K562 (cell line): ENCODE measurements around the gene LRRFIP2. TPM values are rescaled to one million over a fixed set of nuclear protein-coding genes. Genes with fewer than 3 reads are reported as not detected.

ENCODE experiments used
- ATAC-seq: fragments of 200-7000 bp; cut with Tn5 transposase; 3 replicates; pipeline ENCODE4 v1.9.1; 2020; ENCODE audit warnings: moderate library complexity
- BruUV-seq: library from RNA; stranded (reverse); fragments of 400-500 nt; replicated peaks from 2 replicates; lab custom pipeline; 2021; lab: Mats Ljungman, UMichigan
- CTCF ChIA-PET: fragments of 300-600 bp; formaldehyde crosslinking; extraction: SDS; loops from one replicate; lab custom pipeline; 2021; ENCODE audit warnings: low intra/inter-chr PET ratio; lab: Yijun Ruan, JAX
- POLR2A ChIA-PET: fragments of 300-600, 350-650 bp; sonication (Branson Sonifier 250); formaldehyde crosslinking; extraction: SDS; loops from one replicate; lab custom pipeline; 2021; ENCODE audit warnings: antibody characterized with exemption, inconsistent platforms; lab: Yijun Ruan, JAX
- DNase-seq, 4 experiments: peaks; one replicate each; pipeline versions ENCODE4 v3.0.0 to v3.0.0-alpha.2; 2011 to 2018; ENCODE audit warnings: low spot score in 3 of 4, mixed read lengths in 3 of 4; ENCODE audit errors: extremely low read depth in 1 of 4
- FAIRE-seq: peaks from 2 replicates; lab custom pipeline; 2011; peaks lifted over from hg19 to GRCh38; lab: Jason Lieb, UNC
- H2AFZ ChIP-seq: 2 replicates; pipeline ENCODE4 v1.6.0; 2011; ENCODE audit warnings: low read depth, low read length, control low read depth, inconsistent platforms
- H3K27ac ChIP-seq: fragments of 200-600 bp; 3 replicates; pipeline ENCODE4 v1.8.0; 2011; ENCODE audit warnings: low read depth, mild to moderate bottlenecking, control low read depth, inconsistent platforms, low read length, moderate library complexity, mixed read lengths; ENCODE audit errors: extremely low read depth
- H3K27me3 ChIP-seq, 2 experiments: fragments of 300-600 bp in 1 of 2; 2 replicates in 1 of 2; 3 replicates in 1 of 2; pipeline versions ENCODE4 v1.6.0 to v1.8.0; 2011; ENCODE audit warnings: inconsistent platforms in 2 of 2, low read length in 2 of 2, mild to moderate bottlenecking in 1 of 2, mixed read lengths in 1 of 2, moderate library complexity in 1 of 2; ENCODE audit not compliant: control insufficient read depth in 2 of 2, insufficient read depth in 2 of 2
- H3K36me3 ChIP-seq: fragments of 300-600 bp; 3 replicates; pipeline ENCODE4 v1.8.0; 2011; ENCODE audit warnings: mild to moderate bottlenecking, low read length, inconsistent platforms; ENCODE audit not compliant: control insufficient read depth, insufficient read depth
- H3K4me1 ChIP-seq, 2 experiments: fragments of 200-600 bp in 1 of 2; replicated peaks in 1 of 2; 2 replicates in 1 of 2; 3 replicates in 1 of 2; pipeline versions ENCODE4 v1.5.1 to v1.8.0; 2011; ENCODE audit warnings: inconsistent platforms in 2 of 2, low read length in 2 of 2, mild to moderate bottlenecking in 1 of 2, mixed read lengths in 1 of 2, moderate library complexity in 1 of 2; ENCODE audit not compliant: control insufficient read depth in 2 of 2, insufficient read depth in 2 of 2
- H3K4me2 ChIP-seq: 2 replicates; pipeline ENCODE4 v1.6.1; 2011; ENCODE audit warnings: low read length, control low read depth, inconsistent platforms, mixed read lengths; ENCODE audit not compliant: insufficient read depth
- H3K4me3 ChIP-seq: fragments of 200-600 bp; sonication (generic), shearing (Covaris generic); 2 replicates; pipeline ENCODE4 v1.5.1; 2016; ENCODE audit warnings: control low read depth, inconsistent platforms
- H3K79me2 ChIP-seq: fragments of 200-600 bp; 3 replicates; pipeline ENCODE4 v1.8.0; 2011; ENCODE audit warnings: low read length, inconsistent platforms; ENCODE audit not compliant: control insufficient read depth, insufficient read depth
- H3K9ac ChIP-seq, 2 experiments: 2 replicates each; pipeline versions ENCODE4 v1.6.0 to v1.6.1; 2011; ENCODE audit warnings: low read depth in 2 of 2, low read length in 2 of 2, control low read depth in 1 of 2, inconsistent platforms in 1 of 2, mild to moderate bottlenecking in 1 of 2, mixed read lengths in 1 of 2; ENCODE audit not compliant: insufficient read depth in 1 of 2
- H3K9me1 ChIP-seq: one replicate; pipeline ENCODE4 v1.6.0; 2011; ENCODE audit warnings: inconsistent platforms, mild to moderate bottlenecking, low read length, moderate library complexity; ENCODE audit not compliant: control insufficient read depth, insufficient read depth
- H3K9me3 ChIP-seq: replicated peaks from 2 replicates; pipeline ENCODE4 v1.5.1; 2011; ENCODE audit warnings: low read depth, low read length, inconsistent platforms; ENCODE audit not compliant: control insufficient read depth, insufficient read depth
- H4K20me1 ChIP-seq: replicated peaks from 2 replicates; pipeline ENCODE4 v1.6.1; 2011; ENCODE audit warnings: low read length, inconsistent platforms, mixed read lengths; ENCODE audit not compliant: control insufficient read depth, insufficient read depth
- MXI1 ChIP-seq: IDR thresholded peaks from 2 replicates; pipeline ENCODE4 v1.6.1; 2011; ENCODE audit warnings: low read depth, mild to moderate bottlenecking, improper control_type of control experiment, low read length
- ZSCAN32 ChIP-seq: fragments of 450-650 bp; formaldehyde crosslinking; IDR thresholded peaks from 2 replicates; pipeline ENCODE4 v1.4.0; 2020; ENCODE audit warnings: mild to moderate bottlenecking, moderate library complexity
- ZZZ3 ChIP-seq: fragments of 450-650 bp; IDR thresholded peaks from 2 replicates; pipeline ENCODE4 v1.6.1; 2016; ENCODE audit warnings: antibody characterized with exemption, mild to moderate bottlenecking, moderate library complexity
- WGBS: fragments of 100-300 bp; shearing (Covaris generic); methylation state at CpG from one replicate; pipeline ENCODE4 v1.1.6; 2016; ENCODE audit warnings: low coverage, mixed read lengths; ENCODE audit not compliant: insufficient coverage; ENCODE audit errors: missing lambda C conversion rate; 5-methylcytosine and 5-hydroxymethylcytosine counted together
- in situ Hi-C: fragments of 300-500 bp; cut with MboI; formaldehyde crosslinking; loops from 4 replicates; pipeline ENCODE4 v1.15.0; 2018; ENCODE audit warnings: inconsistent platforms, mixed read lengths
- intact Hi-C: fragments of 100-400 bp; cut with micrococcal nuclease; formaldehyde crosslinking; loops from 2 replicates; pipeline ENCODE4 v1.14.2; 2022
- polyA plus RNA-seq, 8 experiments: library from polyadenylated mRNA; depleted of rRNA in 4 of 8; stranded (reverse) in 5 of 8; unstranded in 3 of 8; fragments of >200 nt; fragmentation: Nextera tagmentation in 2 of 8; fragmentation: Illumina TruSeq in 1 of 8; extraction: Ambion mirVana in 2 of 8; extraction: Trizol in 1 of 8; gene quantifications; 2 replicates each; pipeline versions ENCODE4 v1.2.1 to v1.2.3, GENCODE V29; 2011 to 2014; ENCODE audit warnings: inconsistent platforms in 1 of 8, missing spikeins in 1 of 8
- total RNA-seq, 7 experiments: library from RNA; depleted of rRNA in 6 of 7; stranded (reverse); fragments of >200 nt in 6 of 7; fragmentation: Illumina TruSeq in 2 of 7; extraction: Trizol in 2 of 7; gene quantifications; 2 replicates each; pipeline versions ENCODE4 v1.2.1 to v1.2.3, GENCODE V29; 2011 to 2021; ENCODE audit warnings: low replicate concordance in 1 of 7
- TF ChIP-seq, protein P1 (sequence below): fragments of 250-450 bp; sonication (Bioruptor Pico); IDR thresholded peaks from 2 replicates; pipeline ENCODE4 v1.5.1; 2021; ENCODE audit warnings: mild to moderate bottlenecking
- TF ChIP-seq, protein P2 (sequence below): fragments of 250-450 bp; sonication (Bioruptor Pico); IDR thresholded peaks from 2 replicates; pipeline ENCODE4 v1.5.0; 2021; ENCODE audit warnings: mild to moderate bottlenecking, borderline replicate concordance

LRRFIP2 gene
- total and polyA plus RNA-seq, 9 of the 15 experiments (the other 6 are each of a cell fraction or from before 2014, with no cell fraction given), result 9.9 to 53.9 (median 42.7) TPM

DNA sequence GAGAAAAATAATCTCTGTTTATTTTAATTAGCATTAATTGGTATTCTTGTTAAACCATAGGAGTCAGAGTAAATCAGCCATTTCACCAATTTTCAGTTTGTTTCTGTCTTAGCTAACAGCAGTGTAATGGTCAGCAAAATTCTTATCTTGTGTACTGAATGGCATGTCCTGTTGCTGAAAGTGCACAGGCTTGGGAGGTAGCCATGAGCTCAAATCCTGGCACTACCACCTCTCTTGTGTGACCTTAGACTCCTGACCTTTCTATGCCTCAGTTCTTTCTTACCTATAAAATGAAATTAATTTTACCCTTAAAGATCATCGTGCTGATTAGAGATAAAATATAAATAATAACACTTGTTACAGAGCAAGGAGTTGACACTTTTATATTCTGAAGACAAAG is 145.3 kb downstream of the LRRFIP2 start:
- Histone ChIP-seq H3K27me3 (no peaks in the 10 kb centered on the region), H3K9me1 (no peaks in the 10 kb centered on the region), H2AFZ (no peak overlapping the region), H3K79me2 (0 out of 3 replicates have a peak, but pooled peaks cover 2% of the 10 kb centered on the region), H3K4me3 (no peak overlapping the region), H3K4me1 (peaks cover 4 to 8% of the 10 kb centered on the region in 2 experiments; a peak in 3 of 5 replicates), H3K4me2 (no peak overlapping the region), H3K27ac (no peak overlapping the region), H4K20me1 (no peaks in the 10 kb centered on the region), H3K9me3 (no peaks in the 10 kb centered on the region), H3K9ac (no peak overlapping the region), H3K36me3 (peaks cover 93% of the 10 kb centered on the region)
- BruUV-seq, result no TSS peak
- DNase-seq (no peak), ATAC-seq (no peak), FAIRE-seq (no peak)
- WGBS, result 96% methylated on average over 1 of the region's 1 CpG
- ChIA-PET POLR2A (interaction anchor here (0.5 to 2.0 kb wide), 8 partner anchors 9 to 302 kb away, joined by 3 to 7 read pairs (median 4); partner anchors contain the start of genes EPM2AIP1 and MLH1), CTCF (no interaction called here)
- in situ Hi-C loops (no loop called here), intact Hi-C loops (no loop called here)
- TF ChIP-seq, protein P1, sequence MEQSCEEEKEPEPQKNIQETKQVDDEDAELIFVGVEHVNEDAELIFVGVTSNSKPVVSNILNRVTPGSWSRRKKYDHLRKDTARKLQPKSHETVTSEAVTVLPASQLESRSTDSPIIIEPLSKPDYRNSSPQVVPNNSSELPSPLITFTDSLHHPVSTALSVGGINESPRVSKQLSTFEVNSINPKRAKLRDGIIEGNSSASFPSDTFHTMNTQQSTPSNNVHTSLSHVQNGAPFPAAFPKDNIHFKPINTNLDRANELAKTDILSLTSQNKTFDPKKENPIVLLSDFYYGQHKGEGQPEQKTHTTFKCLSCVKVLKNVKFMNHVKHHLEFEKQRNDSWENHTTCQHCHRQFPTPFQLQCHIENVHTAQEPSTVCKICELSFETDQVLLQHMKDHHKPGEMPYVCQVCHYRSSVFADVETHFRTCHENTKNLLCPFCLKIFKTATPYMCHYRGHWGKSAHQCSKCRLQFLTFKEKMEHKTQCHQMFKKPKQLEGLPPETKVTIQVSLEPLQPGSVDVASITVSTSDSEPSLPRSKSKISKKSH (CRISPR knock-in tag), result no peak
- TF ChIP-seq ZZZ3 (no peak), MXI1 (no peak), ZSCAN32 (no peak)
- TF ChIP-seq, protein P2, sequence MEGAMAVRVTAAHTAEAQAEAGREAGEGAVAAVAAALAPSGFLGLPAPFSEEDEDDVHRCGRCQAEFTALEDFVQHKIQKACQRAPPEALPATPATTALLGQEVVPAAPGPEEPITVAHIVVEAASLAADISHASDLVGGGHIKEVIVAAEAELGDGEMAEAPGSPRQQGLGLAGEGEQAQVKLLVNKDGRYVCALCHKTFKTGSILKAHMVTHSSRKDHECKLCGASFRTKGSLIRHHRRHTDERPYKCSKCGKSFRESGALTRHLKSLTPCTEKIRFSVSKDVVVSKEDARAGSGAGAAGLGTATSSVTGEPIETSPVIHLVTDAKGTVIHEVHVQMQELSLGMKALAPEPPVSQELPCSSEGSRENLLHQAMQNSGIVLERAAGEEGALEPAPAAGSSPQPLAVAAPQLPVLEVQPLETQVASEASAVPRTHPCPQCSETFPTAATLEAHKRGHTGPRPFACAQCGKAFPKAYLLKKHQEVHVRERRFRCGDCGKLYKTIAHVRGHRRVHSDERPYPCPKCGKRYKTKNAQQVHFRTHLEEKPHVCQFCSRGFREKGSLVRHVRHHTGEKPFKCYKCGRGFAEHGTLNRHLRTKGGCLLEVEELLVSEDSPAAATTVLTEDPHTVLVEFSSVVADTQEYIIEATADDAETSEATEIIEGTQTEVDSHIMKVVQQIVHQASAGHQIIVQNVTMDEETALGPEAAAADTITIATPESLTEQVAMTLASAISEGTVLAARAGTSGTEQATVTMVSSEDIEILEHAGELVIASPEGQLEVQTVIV (CRISPR knock-in tag), result no peak
